Tibial nerve (tissue), 4 donors: Measurements from ENCODE around the gene KCNQ1. TPM values are rescaled to one million over a fixed set of nuclear protein-coding genes. Genes with fewer than 3 reads are reported as not detected.

Experiments used
- DNase-seq, 2 donors: peaks; one replicate each; pipeline ENCODE4 v3.0.0-alpha.2; 2019; ENCODE audit warnings: low spot score in 2 of 2
- H3K27ac ChIP-seq, 4 donors: fragments of 200-600 bp; sonication (generic) in 3 of 4; one replicate each; pipeline ENCODE4 v1.5.1; 2017 to 2019; ENCODE audit warnings: mild to moderate bottlenecking in 1 of 4
- H3K27me3 ChIP-seq, 2 donors: fragments of 200-600 bp; sonication (generic) in 1 of 2; one replicate each; pipeline versions ENCODE4 v1.5.1 to v1.6.0; 2017 to 2019
- H3K36me3 ChIP-seq, 3 donors: fragments of 200-600 bp; sonication (generic); one replicate each; pipeline ENCODE4 v1.5.1; 2018 to 2019
- H3K4me1 ChIP-seq, 4 donors: fragments of 200-600 bp; sonication (generic) in 3 of 4; one replicate each; pipeline ENCODE4 v1.5.1; 2017 to 2019
- H3K4me3 ChIP-seq, 4 donors: fragments of 200-600 bp; sonication (generic) in 3 of 4; one replicate each; pipeline ENCODE4 v1.5.1; 2017 to 2019; ENCODE audit warnings: mild to moderate bottlenecking in 1 of 4, moderate library complexity in 1 of 4
- H3K9me3 ChIP-seq, 4 donors: fragments of 200-600 bp; sonication (generic) in 3 of 4; one replicate each; pipeline ENCODE4 v1.5.1; 2017 to 2019
- EP300 ChIP-seq, 2 donors: sonication (generic); formaldehyde crosslinking; IDR thresholded peaks; one replicate each; pipeline ENCODE4 v1.6.1; 2017; ENCODE audit warnings: antibody characterized with exemption in 2 of 2, mild to moderate bottlenecking in 1 of 2
- POLR2A ChIP-seq, 2 donors: fragments of 450-650 bp; IDR thresholded peaks; one replicate each; pipeline ENCODE4 v1.6.1; 2017; ENCODE audit warnings: antibody characterized with exemption in 2 of 2, mild to moderate bottlenecking in 2 of 2, moderate library complexity in 2 of 2
- WGBS, 2 donors: methylation state at CpG; one replicate each; pipeline ENCODE4 v1.1.5; 2018; 5-methylcytosine and 5-hydroxymethylcytosine counted together
- total RNA-seq, 4 donors: library from RNA; depleted of rRNA; stranded (reverse); fragments of >200 nt; gene quantifications; one replicate each; pipeline ENCODE4 v1.1.0, GENCODE V29; 2016
- TF ChIP-seq, protein P1 (sequence below), 5 experiments: fragments of 200-600 bp in 3 of 5; fragments of 450-650 bp in 2 of 5; sonication (generic) in 3 of 5; IDR thresholded peaks; one replicate each; pipeline ENCODE4 v1.5.1; 2016 to 2019; ENCODE audit warnings: antibody characterized with exemption in 5 of 5, mild to moderate bottlenecking in 3 of 5, moderate library complexity in 2 of 5

Gene KCNQ1
- total RNA-seq, 4 donors from 2014 or later, result 3.5 to 11.4 (median 7.5) TPM

DNA sequence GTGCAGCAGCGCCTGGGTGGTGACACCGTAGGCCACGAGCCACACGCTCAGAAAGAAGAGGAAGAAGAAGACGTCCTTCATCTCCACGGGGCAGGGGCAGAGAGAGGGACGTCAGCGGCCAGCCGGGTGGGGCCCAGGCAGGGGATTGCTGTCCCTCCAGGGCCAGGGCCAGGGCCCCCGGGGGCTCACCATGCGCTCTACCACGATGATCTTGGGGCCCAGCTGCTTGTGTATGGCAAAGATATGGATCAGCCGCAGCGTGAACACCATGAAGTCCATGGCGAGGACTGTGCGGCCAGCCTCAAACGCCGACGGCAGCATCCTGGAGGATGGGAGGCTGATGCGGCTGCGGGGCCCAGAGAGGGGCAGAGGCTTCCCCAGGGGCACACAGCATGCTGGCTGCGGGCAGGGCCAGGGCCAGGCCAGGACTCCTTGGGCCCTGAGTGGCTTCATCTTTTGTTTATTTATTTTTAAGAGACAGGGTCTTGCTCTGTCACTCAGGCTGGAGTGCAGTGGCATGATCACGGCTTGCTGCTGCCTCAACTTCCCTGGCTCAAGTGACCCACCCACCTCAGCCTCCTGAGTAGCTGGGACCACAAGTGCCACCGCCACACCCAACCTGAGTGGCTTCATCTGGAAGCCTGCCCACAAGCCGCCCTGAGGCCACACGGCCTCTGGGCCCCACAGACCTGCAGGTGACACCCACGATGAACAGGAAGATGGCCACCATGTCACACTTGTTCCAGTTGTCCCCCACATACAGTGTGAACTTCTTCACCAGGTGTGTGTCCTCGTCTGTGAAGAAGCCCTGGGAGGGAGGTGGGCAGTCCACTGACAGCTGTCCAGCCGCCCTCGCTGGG lies 33.1 kb upstream of the KCNQ1 start:
- WGBS, 2 donors, result 83 to 89% methylated on average over 25 to 28 of the region's 30 CpGs

GRCh38 chr11:2412323-2412722 lies 32.5 kb upstream of the KCNQ1 start:
- H3K4me3 ChIP-seq, result no peak overlapping the region
- DNase-seq, result no peak
- peaks cover 0 to 9% (median 2%) of the 10 kb centered on the region in 4 donors for H3K4me1 ChIP-seq
- H3K27me3 ChIP-seq, result no peaks in the 10 kb centered on the region
- no peaks in the 10 kb centered on the region for H3K36me3 ChIP-seq
- WGBS, 2 donors, result 77 to 83% methylated on average over 2 to 5 of the region's 6 CpGs
- H3K9me3 ChIP-seq, result no peaks in the 10 kb centered on the region
- TF ChIP-seq EP300 (IDR thresholded peaks at IDR 0.05) (no peak), POLR2A (IDR thresholded peaks at IDR 0.05) (no peak)
- TF ChIP-seq, protein P1, sequence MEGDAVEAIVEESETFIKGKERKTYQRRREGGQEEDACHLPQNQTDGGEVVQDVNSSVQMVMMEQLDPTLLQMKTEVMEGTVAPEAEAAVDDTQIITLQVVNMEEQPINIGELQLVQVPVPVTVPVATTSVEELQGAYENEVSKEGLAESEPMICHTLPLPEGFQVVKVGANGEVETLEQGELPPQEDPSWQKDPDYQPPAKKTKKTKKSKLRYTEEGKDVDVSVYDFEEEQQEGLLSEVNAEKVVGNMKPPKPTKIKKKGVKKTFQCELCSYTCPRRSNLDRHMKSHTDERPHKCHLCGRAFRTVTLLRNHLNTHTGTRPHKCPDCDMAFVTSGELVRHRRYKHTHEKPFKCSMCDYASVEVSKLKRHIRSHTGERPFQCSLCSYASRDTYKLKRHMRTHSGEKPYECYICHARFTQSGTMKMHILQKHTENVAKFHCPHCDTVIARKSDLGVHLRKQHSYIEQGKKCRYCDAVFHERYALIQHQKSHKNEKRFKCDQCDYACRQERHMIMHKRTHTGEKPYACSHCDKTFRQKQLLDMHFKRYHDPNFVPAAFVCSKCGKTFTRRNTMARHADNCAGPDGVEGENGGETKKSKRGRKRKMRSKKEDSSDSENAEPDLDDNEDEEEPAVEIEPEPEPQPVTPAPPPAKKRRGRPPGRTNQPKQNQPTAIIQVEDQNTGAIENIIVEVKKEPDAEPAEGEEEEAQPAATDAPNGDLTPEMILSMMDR (IDR thresholded peaks at IDR 0.05), result no peak
- H3K27ac ChIP-seq, result no peak overlapping the region

More for the DNA sequence above, 33.1 kb upstream of the KCNQ1 start:
- TF ChIP-seq POLR2A (IDR thresholded peaks at IDR 0.05), result no peak
- no peaks in the 10 kb centered on the region for H3K9me3 ChIP-seq
- H3K27ac ChIP-seq, result no peak overlapping the region
- no peak overlapping the region for H3K4me3 ChIP-seq
- no peak for DNase-seq
- no peaks in the 10 kb centered on the region for H3K27me3 ChIP-seq
- peaks cover 0 to 9% (median 2%) of the 10 kb centered on the region in 4 donors for H3K4me1 ChIP-seq
- H3K36me3 ChIP-seq, result no peaks in the 10 kb centered on the region

DNA sequence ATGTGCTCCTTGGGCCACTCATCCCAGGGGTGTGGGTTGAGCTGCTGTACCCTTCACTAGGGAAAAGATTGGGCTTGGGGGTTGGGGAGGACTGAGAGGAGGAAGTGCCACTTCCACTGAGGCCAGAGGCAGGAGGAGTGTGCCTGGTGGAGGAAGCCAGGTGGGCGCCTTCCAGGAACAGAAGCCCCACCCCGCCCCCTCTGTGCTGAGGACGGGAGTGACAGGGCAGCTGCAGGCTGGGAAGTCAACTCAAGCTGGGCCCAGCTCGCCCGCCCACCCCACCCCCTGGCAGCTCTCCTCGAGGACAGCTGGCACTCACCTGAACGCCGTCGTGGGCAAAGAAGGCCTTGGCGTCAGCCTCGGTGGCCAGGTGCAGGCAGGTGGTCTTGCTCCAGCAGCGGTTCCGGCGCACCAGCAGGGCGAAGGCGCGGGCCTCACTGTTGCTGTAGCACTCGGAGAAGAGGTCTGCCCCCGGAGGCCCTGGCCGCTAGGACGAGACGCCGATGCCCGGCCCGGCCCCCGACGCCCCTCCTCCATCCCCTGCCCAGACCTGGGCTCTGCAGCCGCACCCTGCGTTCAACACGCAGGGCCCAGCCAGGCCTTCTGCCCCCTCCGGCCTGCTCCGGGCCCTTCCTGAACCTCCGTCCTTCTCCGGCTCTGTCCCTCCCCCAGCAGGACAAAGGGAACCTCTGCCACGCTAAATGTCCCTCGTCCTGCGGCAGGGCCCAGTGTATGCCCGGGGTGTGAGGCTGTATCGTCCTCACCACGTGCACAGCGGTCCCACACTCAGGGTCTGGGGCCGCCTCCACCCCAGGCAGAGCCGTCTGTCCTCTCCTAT lies 30.8 kb upstream of the KCNQ1 start:
- no peak for TF ChIP-seq EP300 (IDR thresholded peaks at IDR 0.05)
- TF ChIP-seq, protein P1 (IDR thresholded peaks at IDR 0.05), result no peak
- Histone ChIP-seq H3K27ac (no peak overlapping the region), H3K4me3 (no peak overlapping the region), H3K27me3 (no peaks in the 10 kb centered on the region), H3K36me3 (no peaks in the 10 kb centered on the region), H3K4me1 (peaks cover 0 to 9% (median 2%) of the 10 kb centered on the region in 4 donors), H3K9me3 (no peaks in the 10 kb centered on the region)
- no peak for DNase-seq
- 83 to 90% methylated on average over 37 to 41 of the region's 43 CpGs for WGBS, 2 donors

DNA sequence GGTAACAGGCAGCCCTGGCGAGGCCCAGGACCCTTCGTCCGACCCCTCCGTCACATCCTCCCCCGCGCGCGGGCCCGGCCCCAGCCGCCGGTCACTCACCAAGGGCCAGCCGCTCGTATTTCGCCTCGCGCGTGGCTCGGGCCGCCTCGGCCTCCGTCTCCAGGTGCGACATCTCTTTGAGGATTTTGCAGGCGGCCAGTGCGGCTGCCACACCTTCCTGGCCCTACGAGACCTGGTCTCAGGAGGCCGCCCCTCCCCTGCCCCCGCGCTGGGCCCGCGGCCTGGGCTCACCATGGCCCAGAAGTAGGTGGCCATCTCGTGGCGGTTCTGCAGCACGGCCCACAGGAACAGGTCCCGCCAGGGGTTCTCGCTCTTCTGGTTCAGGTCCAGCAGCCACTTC lies 30.2 kb upstream of the KCNQ1 start:
- H3K36me3 ChIP-seq, result no peaks in the 10 kb centered on the region
- WGBS, 2 donors, result 87 to 93% methylated on average over 32 to 34 of the region's 35 CpGs
- no peak overlapping the region for H3K27ac ChIP-seq
- no peak for DNase-seq
- no peaks in the 10 kb centered on the region for H3K27me3 ChIP-seq
- TF ChIP-seq, protein P1 (IDR thresholded peaks at IDR 0.05), result no peak
- no peak for TF ChIP-seq EP300 (IDR thresholded peaks at IDR 0.05)
- TF ChIP-seq POLR2A (IDR thresholded peaks at IDR 0.05), result no peak
- H3K9me3 ChIP-seq, result no peaks in the 10 kb centered on the region
- peaks cover 0 to 12% (median 2%) of the 10 kb centered on the region in 4 donors for H3K4me1 ChIP-seq
- H3K4me3 ChIP-seq, result no peak overlapping the region

GRCh38 chr11:2415171-2415570 lies 29.6 kb upstream of the KCNQ1 start:
- H3K4me3 ChIP-seq, result no peak overlapping the region
- no peak for DNase-seq
- H3K36me3 ChIP-seq, result no peaks in the 10 kb centered on the region
- 87 to 88% methylated on average over 28 of the region's 28 CpGs for WGBS, 2 donors
- H3K9me3 ChIP-seq, result no peaks in the 10 kb centered on the region
- peaks cover 0 to 12% (median 2%) of the 10 kb centered on the region in 4 donors for H3K4me1 ChIP-seq
- TF ChIP-seq POLR2A (IDR thresholded peaks at IDR 0.05) (no peak), EP300 (IDR thresholded peaks at IDR 0.05) (no peak)
- TF ChIP-seq, protein P1 (IDR thresholded peaks at IDR 0.05), result no peak
- no peak overlapping the region for H3K27ac ChIP-seq
- no peaks in the 10 kb centered on the region for H3K27me3 ChIP-seq
